ENCODE results near the gene CD83. TPM values are rescaled to one million over a fixed set of nuclear protein-coding genes. Genes with fewer than 3 reads are reported as not detected.

The CD83 gene
- total and polyA plus RNA-seq, 2 of the 8 experiments (the other 6 are each of a cell fraction or from before 2014, with no cell fraction given): 4.6 to 8.5 TPM

DNA sequence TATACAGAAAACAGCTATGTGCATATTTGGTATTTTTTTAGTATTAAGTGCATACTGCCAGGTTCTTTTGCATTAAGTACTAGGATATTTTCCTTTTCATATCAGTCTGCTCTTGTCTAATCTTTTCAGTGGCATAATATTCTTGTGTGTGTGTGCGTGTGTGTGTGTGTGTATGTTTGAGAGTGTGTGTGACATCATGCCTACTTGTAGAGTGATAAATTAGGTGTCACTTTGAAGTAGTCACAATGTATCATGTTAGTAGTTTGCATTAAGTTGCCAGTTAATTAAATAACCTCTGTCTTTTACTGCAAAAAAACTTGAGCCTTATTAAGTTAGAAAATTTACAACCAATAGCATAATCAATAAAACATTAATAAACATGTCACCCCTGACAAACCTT lies 65.3 kb downstream of the CD83 start:
- H4K8ac ChIP-seq (ENCODE audit: extremely low read depth, insufficient read depth, low read length): no peak overlapping the region
- CTCF ChIA-PET (ENCODE audit: partially characterized antibody): interaction anchor here (0.7 to 1.9 kb wide), 5 partner anchors 9 to 270 kb away, joined by 3 to 7 read pairs (median 3); no protein-coding TSS in a partner anchor

More for the DNA sequence above, 65.3 kb downstream of the CD83 start:
- Histone ChIP-seq H3K4me2 (ENCODE audit: insufficient read depth in 1 of 2, low read depth in 2 of 2, low read length in 2 of 2) (no peak overlapping the region), H3K27me3 (replicated peaks in 1 of 4; ENCODE audit: control insufficient read depth in 3 of 4, extremely low read depth in 1 of 4, insufficient read depth in 3 of 4, low read length in 3 of 4) (no peaks in the 10 kb centered on the region), H3K9me3 (ENCODE audit: insufficient read depth in 2 of 2, low read depth in 1 of 2, low read length in 1 of 2) (no peaks in the 10 kb centered on the region; a peak in 1 of 4 replicates), H3K18ac (ENCODE audit: extremely low read depth, low read length) (no peak overlapping the region), H4K5ac (ENCODE audit: insufficient read length, low read depth, low read length) (no peak overlapping the region), H3K14ac (ENCODE audit: insufficient read length) (no peak overlapping the region), H3K56ac (replicated peaks; ENCODE audit: insufficient read length, low read depth, low read length) (no peak overlapping the region), H3K23me2 (ENCODE audit: low read depth, low read length) (no peaks in the 10 kb centered on the region), H3K27ac (ENCODE audit: low read depth, low read length) (no peak overlapping the region), H3K79me1 (ENCODE audit: low read depth, low read length) (no peaks in the 10 kb centered on the region), H2BK5ac (ENCODE audit: low read depth, low read length) (no peak overlapping the region), H3K4me1 (replicated peaks in 1 of 4; ENCODE audit: control insufficient read depth in 3 of 4, insufficient read depth in 4 of 4, low read length in 3 of 4) (no peaks in the 10 kb centered on the region), H3K23ac (ENCODE audit: insufficient read length) (no peak overlapping the region), H2BK12ac (ENCODE audit: low read depth, low read length) (no peak overlapping the region), H3K9ac (replicated peaks in 1 of 4; ENCODE audit: extremely low read depth in 1 of 4, low read depth in 3 of 4, low read length in 3 of 4) (no peak overlapping the region), H2AK5ac (ENCODE audit: low read depth, low read length) (no peak overlapping the region), H3K4ac (replicated peaks; ENCODE audit: insufficient read length, low read depth, low read length) (no peak overlapping the region), H2BK20ac (ENCODE audit: low read length) (no peak overlapping the region), H3K36me3 (ENCODE audit: control insufficient read depth in 2 of 4, insufficient read depth in 4 of 4, low read length in 3 of 4) (no peaks in the 10 kb centered on the region), H4K20me1 (replicated peaks in 1 of 2; ENCODE audit: control insufficient read depth in 1 of 2, insufficient read depth in 2 of 2, low read length in 2 of 2) (no peaks in the 10 kb centered on the region), H2BK15ac (ENCODE audit: low read length) (no peak overlapping the region), H4K91ac (replicated peaks; ENCODE audit: insufficient read length, low read length) (no peak overlapping the region), H3K79me2 (ENCODE audit: control insufficient read depth in 1 of 2, insufficient read depth in 2 of 2, low read length in 2 of 2) (no peaks in the 10 kb centered on the region), H2AFZ (ENCODE audit: low read length) (no peak overlapping the region), H3K4me3 (ENCODE audit: extremely low read depth in 1 of 4, insufficient read depth in 2 of 4, low read depth in 3 of 4, low read length in 4 of 4) (no peak overlapping the region), H2BK120ac (replicated peaks; ENCODE audit: low read depth, low read length) (no peak overlapping the region)
- no peak for FAIRE-seq
- POLR2A ChIA-PET (ENCODE audit: partially characterized antibody): no interaction called here
- WGBS, 2 experiments (ENCODE audit: extremely low coverage in 1 of 2, insufficient coverage in 1 of 2, insufficient read length in 1 of 2, insufficient replicate concordance in 2 of 2, low coverage in 1 of 2, low lambda C conversion rate in 2 of 2, missing lambda C conversion rate in 1 of 2): 43% methylated on average over 1 of the region's 1 CpG; no CpG with 5 or more reads in 1 of the 2 experiments
- no peak for DNase-seq (ENCODE audit: low read depth in 1 of 2, low spot score in 2 of 2)
- TF ChIP-seq SIRT6 (IDR thresholded peaks at IDR 0.05; ENCODE audit: low read length) (no peak), SRF (IDR thresholded peaks at IDR 0.05; ENCODE audit: low read depth, low read length) (no peak), NRF1 (IDR thresholded peaks at IDR 0.05; ENCODE audit: low read depth, low read length) (no peak), CHD1 (IDR thresholded peaks at IDR 0.05; ENCODE audit: low read depth, low read length) (no peak), FOSL1 (IDR thresholded peaks at IDR 0.05; ENCODE audit: insufficient read depth, low read depth, low read length) (no peak), SUZ12 (IDR thresholded peaks at IDR 0.05; ENCODE audit: low read length) (no peak), BACH1 (IDR thresholded peaks at IDR 0.05; ENCODE audit: low read length) (no peak), KDM5A (IDR thresholded peaks at IDR 0.05; ENCODE audit: low read length) (no peak), TBP (IDR thresholded peaks at IDR 0.05; ENCODE audit: low read depth, low read length) (no peak), HDAC6 (IDR thresholded peaks at IDR 0.05; ENCODE audit: low read depth, low read length) (no peak), ASH2L (IDR thresholded peaks at IDR 0.05; ENCODE audit: low read length) (no peak), TAF1 (IDR thresholded peaks at IDR 0.05; ENCODE audit: low read depth, low read length) (no peak), BCL11A (IDR thresholded peaks at IDR 0.05; ENCODE audit: low read depth in 2 of 2, low read length in 2 of 2) (no peak), BRCA1 (IDR thresholded peaks at IDR 0.05; ENCODE audit: low read depth, low read length) (no peak)
- TF ChIP-seq, protein P1, sequence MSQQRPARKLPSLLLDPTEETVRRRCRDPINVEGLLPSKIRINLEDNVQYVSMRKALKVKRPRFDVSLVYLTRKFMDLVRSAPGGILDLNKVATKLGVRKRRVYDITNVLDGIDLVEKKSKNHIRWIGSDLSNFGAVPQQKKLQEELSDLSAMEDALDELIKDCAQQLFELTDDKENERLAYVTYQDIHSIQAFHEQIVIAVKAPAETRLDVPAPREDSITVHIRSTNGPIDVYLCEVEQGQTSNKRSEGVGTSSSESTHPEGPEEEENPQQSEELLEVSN (IDR thresholded peaks at IDR 0.05): no peak
